ENCODE data around the gene EYS. TPM values are rescaled to one million over a fixed set of nuclear protein-coding genes. Genes with fewer than 3 reads are reported as not detected.
A peak's percentile ranks its signal among the peaks of the same experiment; 100 is the strongest.
"Not testable (repeated sequence)": the region's sequence is repeated elsewhere in the genome, so short reads cannot be mapped to it uniquely, and the experiment has no call there.

The EYS gene
- total RNA-seq, 1 donor from 2014 or later, result 0.69 TPM

DNA sequence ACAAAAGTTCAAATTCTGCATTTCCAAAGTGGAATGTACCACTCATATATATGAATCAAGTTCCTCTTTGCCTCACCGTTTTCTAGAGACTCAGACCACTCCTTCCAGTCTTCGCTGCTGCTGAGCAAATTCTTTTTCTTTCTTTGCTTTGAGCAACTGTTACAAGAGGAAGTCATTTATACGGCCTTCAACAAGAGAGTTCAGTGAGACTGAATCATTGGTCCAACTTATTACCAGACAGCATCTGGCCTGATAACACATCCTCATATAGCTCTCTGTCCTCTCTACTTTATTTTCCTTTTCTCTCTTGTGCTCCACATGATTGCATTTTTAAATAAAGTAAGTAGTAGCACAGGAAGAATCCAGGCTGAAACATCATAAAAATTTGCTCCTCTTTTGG, 1418.7 kb downstream of the EYS start:
- no peak for DNase-seq

DNA sequence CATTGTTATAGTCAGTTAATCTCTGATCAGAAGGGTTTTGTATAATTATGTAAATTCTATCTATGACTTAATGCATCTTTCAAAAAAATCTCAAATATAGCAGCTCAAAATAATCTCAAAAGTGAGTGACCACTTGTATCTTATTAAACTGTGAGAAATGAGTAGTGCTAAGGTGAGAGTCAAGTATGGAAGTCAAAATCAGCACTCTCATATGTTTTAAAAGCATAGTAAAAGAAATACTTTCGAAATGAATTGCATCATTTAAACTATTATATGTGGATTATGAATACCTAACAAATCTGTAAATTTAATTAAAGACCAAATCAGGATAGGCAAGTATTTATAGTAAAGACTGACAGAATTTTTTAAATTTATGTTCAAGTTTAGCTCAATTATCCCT, 1425.9 kb downstream of the EYS start:
- no peak for DNase-seq

DNA sequence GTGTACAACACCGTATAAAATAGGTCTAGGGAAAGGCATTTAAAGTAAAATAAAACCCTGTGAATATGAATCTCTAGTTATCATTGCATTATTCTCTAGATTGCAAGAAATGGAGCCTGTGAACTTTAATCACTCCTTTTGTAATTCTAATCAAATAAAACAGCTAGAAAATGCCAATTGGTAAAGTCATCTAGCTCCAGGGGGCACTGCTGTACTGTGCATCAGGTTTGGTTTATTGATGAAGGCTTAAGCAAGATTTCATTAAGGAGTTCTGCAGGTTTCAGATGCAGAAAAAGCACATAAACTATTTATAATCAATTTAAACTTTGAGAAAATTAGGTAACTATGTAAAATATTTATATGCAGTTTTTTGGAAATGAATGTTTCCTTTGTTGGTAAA, 1426.5 kb downstream of the EYS start:
- DNase-seq, result peak; percentile 20

DNA sequence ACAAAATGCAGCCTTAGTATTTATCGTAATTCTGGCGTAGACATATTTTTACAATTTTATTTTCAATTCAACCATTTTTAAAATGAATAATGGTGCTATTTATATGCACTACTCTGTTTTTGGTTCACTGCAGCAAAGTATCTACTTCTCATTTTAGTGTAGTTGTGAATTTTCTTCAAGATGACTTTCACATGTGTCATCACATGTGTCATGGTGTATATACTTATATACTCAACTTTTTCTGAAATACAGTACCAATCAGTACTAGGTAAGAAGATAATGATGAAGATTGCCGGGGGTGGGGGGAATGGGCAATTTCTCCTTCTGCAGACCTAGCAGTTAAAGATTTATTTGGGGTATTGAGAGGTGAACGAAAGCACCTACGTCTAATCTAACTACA, 1436.9 kb downstream of the EYS start:
- no peak for DNase-seq

DNA sequence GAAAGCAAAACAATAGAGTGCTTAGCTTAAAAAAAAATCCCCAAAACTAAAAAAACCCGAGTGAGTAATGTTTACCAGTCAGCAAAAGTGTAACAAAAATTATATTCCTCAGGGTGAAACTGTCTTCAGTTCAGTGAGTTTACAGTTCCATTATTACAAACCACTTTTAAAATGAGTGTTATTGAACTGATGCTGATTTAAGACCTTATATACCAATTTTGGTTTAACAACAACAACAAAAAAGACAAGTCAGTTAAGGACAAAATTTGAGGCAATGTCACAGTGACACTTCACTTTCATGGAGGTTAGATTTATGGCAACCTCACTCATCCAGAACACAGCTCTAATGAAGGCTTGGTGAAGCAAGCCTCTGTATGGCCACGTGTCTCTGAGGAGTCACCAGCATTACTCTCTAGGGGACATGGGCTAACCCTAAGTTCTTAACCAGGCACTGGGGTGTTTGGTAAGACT, 1440.6 kb downstream of the EYS start:
- DNase-seq, result no peak

DNA sequence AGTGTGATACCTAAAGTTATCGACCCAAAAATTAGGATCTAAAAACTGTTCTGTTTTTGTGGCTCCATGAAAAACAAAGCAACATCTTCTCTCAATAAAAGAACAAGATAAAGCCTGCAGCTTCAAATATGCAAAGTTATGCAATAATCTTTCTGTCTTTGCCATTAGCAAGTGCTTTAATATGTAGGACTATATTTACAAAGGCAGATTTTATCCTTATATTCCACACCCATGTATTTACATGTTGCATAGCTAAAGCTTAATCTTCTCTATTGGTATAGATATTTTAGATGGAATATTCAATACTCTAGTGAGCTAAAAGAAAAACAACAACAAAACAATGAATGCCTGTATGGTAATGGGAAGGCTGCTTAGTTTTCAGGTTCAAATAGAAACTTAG, 1443.2 kb downstream of the EYS start:
- DNase-seq, result no peak

DNA sequence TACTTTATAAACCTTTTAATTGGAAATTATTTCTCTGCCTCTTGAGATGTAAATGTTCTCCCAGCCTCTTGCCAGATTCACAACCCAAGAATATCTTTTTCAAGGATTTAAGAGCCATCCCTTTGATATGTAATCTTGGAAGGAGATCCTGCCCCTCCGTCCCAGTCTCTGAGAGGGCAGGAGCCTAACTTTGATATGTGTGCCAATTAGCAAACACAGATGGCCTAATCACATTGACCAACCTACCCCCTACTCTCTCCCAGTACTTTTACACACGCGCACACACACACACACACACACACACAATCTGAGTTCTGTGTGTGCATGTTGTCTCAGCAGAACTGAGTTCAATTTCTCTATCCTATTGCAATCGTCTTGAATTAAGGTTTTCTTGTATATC, 1447.7 kb downstream of the EYS start:
- DNase-seq, result no peak

DNA sequence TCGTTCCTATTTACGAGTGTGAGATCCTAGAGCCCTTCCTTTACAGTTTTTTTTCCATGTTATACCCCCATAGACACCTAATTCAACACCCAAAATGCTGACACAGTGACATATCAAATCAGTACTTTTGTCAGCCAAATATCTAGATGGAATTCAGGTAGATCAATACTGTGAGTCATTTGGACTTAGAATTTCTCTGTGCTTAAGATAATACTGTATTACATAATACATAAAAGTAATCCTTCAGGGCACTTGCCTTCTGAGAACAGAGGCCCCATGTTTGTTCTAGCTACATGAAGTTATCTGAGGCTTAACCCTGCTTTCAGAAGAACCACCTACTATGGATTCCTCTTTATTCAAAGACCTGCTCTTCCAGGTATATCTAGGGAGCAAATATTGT, 1448.3 kb downstream of the EYS start:
- DNase-seq, result no peak

DNA sequence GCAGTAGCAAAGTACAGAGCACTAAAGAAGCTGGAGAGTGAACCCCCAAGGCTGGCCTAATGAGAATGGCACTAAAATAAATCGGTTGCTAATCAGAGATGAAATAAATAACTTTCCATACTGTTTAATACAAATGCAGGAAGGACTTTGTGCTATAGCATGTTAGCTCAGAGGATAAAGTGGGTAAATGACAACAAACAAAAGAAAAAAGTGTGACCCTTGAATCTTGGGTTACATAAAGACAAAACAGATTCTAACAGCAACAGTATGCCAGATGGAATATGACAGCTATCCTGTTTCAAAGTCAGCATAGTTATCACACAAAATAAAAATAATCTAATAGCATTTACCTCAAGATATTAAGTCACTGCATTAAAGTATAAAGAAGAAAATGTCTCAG, 1448.7 kb downstream of the EYS start:
- DNase-seq, result no peak

DNA sequence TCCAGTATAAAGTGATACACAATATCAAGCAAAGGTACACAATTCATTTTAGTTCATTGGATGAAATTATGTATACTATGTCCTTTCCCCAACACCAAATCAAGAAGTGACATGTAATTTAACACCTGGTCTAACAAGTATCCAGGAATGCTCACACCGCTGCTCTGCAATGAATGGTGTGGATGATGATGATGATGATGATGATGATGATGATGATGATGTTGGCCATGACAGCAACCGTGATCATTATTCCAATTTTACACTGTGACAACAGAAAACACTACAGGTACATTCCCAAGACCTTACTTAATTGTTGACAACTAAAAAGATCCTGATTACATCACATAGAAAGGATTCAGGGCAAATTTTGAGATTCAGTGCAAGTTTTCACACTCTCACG, 1449.4 kb downstream of the EYS start:
- no peak for DNase-seq

DNA sequence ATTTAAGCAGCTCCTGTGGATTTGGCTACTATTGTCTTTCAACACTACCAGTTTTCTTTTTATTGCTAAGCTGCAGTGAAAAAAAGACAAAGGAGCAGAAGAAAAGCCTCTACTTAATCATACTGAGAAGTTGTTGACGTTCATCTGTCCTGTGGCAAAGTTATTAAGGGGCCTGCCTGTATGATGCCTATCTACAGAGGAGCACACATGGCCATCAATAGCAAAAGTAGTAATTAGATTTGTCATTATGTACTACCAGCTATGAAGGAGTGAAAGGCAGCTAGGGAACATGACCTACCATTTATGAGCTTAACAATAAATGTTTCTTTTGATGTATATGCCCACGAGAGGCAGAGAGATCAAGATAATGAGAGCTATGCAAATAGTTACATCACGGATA, 1450.5 kb downstream of the EYS start:
- DNase-seq, result no peak

DNA sequence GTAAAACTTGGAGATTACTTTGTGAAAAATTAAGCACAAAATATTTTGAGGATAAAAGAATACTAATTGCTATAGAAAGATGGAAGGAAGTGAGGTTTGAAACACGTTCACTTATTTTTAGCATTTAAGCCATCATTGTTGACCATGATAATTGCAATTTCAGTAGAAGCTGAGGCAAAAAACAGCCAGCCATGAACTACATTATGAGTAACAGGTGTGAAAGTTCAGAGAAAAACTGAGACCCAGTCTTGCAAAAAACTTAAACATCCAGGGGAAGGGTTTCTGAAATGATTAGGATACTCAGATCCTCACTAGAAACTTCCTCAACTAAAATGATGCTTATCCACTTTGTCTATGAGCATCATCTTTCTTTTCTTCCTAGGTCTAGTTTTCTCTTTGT, 1452.0 kb downstream of the EYS start:
- DNase-seq, result no peak

DNA sequence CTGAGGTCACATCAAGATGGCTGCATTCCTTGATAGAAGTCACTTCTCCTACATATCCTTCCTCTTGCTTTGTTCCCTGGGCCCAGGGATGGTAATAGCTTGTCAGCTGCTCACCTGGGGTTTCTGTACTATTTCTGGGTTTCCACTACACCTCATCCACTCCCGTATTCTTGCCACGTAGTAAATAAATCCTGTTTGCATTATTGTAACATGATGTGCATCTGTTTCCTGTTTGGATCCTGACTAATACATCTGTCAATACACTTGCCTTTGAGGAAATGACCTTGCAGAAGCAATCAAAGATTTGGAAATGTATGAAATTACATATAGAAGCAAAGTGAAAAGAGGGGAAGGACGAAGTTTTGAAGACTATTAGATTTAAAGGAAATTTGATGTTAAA, 1452.5 kb downstream of the EYS start:
- no peak for DNase-seq

DNA sequence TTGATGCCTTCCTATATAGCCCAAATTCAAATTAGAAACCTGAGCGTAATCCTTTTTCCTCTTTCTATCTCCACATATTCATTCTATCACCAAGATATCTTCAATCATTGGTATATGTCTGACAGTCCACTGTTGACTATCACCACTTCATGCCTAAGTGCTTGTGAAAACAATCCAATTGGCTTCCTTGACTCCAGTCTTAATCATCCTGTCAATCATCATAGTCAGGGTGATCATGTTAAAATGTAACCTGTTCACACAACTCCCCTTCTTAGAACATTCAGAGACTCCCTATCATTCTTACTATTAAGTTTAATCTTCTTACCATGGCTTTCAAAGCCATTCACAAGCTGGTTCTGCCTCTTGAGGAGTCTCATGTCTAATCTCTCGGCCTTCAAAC, 1454.8 kb downstream of the EYS start:
- no peak for DNase-seq

DNA sequence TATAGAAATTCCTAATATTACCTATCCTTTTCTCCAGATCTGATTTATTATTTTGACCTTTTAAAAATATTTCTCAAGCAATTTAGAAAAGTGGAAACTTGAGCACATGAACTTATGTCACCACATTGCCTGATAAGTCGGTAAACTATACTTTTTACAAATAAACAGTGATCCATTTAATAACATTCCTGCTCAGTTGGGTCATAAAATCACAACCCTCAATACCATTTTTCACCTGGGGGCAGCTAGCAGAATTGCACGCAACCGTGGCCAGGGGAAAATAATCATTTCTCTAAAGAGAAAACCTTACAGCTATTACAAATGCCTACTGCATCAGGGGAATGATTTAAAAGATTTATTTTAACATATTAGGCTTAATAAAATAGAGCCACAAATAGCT, 1456.9 kb downstream of the EYS start:
- no peak for DNase-seq

DNA sequence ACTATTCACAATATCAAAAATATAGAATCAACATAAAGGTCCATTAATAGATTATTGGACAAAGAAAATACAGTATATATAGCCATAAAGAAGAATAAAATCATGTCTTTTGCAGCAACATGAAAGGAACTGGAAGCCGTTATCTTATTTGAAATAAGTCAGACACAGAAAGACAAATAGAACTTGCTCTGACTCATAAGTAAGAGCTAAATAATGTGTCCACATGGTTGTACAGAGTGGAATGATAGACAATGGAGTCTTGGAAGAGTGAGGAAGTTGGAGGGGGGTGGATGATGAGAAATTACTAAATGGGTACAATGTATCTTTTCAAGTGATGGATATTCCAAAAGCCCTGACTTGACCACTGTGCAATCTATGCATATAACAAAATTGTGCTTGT, 1457.9 kb downstream of the EYS start:
- no peak for DNase-seq

DNA sequence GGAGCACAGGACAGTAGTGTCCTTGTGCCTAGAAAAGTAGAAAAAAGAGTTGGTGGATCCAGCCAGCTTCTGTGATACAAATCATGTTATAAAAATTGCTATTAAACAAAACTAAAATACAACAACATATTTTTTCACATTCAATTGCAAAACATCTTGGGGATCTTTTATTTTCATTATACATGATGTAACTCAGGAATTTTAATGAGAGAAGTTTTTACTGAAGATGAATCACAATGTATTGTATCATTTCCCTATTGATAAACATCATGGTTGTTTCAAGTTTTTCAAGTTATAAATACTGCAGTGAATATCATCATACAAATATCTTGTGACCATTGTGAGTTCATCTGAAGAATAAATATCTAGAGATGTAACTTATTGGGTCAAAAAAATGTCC, 1463.4 kb downstream of the EYS start:
- DNase-seq, result no peak

DNA sequence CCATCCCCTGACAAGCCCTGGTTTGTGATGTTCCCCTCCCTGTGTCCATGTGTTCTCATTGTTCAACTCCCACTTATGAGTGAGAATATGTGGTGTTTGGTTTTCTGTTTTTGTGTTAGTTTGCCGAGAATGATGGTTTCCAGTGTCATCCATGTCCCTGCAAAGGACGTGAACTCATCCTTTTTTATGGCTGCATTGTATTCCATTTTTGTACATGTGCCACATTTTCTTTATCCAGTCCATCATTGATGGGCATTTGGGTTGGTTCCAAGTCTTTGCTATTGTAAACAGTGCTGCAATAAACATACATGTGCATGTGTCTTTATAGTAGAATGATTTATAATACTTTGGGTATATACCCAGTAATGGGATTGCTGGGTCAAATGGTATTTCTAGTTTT, 1468.1 kb downstream of the EYS start:
- DNase-seq, result not testable (repeated sequence)

DNA sequence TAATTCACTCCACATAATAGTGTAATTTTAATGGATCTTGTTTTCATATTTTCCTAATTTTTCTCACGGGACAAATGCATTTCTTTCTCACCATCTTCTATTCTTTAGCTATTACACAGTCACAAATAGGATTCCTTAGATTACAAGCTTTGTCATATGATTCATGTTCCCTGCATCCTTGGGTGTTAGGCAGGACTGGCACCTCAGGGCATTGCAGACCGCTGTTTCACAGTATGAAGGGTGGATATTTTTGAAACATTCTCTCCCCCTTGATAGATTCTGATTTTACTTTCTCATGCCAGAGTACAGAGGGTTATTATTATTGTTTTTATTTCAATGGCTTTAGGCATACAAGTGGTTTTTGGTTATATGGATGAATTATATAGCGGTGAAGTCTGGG, 1469.0 kb downstream of the EYS start:
- no peak for DNase-seq

DNA sequence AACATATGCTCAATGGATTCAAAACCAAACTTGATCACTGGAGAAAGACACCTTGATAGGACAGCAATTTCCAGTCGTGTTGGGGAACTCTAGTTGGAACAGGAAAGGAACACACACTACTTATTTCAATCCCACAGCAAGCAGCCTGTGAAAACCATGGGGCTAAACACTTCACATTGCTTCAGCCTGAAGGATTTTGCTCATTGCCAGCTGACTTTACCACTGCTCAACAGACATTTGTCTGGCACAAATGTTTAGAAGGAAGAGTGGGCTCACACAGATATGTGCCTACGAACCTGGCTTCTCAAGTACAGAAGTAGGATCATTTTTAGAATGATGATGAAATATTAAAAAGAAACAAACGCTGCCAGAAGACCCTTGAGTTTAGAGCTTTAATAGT, 1473.3 kb downstream of the EYS start:
- DNase-seq, result no peak

DNA sequence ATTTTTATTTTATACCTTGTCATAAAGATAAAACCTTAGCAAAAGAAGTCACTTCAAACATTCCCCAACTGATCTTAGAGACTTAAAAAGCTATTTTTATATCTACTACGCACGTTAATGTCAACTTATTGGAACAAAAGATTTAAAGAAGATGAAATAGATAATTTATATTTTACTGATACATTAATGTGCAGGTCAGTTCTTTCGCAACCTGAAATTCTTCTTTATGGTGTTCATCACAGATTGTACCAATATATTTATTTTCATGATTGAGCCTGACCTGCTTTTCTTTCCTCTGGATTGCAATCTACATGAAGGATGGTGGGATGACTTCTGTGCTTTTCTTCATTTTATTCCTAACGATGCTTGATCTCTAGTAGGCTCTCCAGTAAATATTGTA, 1475.1 kb downstream of the EYS start:
- no peak for DNase-seq

DNA sequence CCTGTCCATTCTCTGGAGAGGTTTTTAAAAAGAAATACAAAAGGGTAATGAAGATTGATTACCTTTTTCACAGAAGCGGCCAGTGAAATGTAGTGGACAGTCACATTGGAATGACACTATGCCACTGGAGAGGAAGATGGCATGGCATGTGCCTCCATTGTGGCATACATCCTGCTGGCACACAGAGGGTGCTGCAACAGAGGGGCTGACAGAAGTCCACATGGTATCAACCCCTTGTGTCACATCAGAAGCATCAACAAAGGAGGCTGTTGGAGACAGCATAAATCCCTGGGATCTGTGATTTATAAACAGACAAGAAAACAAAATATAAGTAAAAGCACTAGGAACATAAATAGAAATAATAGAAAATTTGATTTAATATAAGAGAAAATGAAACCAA, 1476.5 kb downstream of the EYS start:
- DNase-seq, result no peak

DNA sequence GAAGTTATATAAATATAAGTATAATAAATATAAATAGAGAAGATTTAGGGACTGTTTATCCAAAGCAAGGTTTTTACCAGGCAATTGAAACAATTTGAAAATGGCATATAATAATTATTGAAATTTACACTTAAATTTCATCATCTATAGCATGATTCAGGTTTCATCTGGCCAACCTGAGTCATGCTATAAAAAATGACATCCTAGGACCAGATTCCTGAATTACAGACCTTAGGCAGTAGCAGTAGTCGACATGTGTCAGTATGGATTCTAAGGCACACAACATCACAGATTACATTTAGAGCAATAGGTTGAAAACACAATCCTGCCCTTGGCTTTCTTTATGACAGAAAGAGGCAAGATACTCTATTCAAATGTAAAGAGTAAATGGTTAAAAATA, 1479.2 kb downstream of the EYS start:
- DNase-seq, result no peak

DNA sequence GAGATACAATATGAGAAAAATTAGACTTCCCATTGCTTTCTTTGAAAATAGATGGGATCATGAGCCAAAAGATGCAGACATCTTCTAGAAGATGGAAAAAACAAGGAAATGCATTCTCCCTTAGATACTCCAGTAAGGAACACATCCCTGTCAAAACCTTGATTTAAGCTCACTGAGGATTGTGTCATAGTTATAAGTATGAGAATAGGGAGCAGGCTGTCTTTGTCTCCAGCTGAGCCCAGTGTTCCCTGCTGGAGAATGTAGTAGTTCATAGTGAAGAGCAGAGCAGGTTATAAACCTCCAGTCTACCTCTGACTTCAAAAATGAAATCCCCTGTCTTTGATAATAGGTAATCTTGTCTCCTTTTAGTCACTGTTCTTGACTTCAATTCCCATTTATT, 1481.5 kb downstream of the EYS start:
- DNase-seq, result no peak

DNA sequence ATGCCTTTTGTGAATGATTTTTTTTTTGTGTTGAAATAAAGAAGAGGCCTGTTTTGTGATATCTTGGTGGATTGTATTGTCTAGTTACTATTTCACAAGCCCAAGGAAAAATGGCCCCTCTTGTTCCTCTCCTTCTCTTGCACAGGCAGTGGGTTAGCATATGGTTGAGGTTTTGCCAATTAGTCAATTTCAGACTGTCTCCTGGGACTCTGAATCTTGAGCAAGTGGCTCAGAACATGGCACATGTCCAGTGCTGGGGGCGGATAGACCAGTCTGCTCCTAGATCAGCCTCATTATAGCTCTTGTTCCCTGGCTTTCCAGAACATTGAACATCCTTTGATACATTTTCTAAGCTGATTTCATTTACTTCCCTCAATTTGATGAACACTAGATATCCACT, 1482.2 kb downstream of the EYS start:
- no peak for DNase-seq

DNA sequence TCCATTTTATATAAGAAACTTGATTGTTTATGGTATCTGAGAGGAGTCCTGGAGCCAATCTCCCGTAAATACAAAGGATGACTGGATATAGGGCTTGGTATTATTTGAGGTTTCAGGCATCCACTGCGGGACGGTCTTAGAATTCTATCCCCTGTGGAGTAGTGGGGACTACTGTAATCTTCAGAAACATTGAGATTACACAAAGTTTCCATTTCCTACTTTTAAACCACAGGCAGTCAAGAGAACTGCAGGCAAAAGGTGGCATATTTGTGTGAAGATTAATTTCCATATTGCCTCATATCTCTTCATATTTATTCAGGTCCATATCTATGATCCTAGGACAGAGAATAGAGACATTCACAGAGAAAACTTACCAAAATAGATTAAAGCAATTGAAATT, 1485.2 kb downstream of the EYS start:
- DNase-seq, result no peak
